GM18519 (cell line): Measurements from ENCODE around the gene TRHDE.

Experiments
- ATAC-seq: cut with Tn5 transposase; IDR thresholded peaks from one replicate; pipeline ENCODE4 v1.9.1; 2021; ENCODE audit warnings: mild to moderate bottlenecking, moderate library complexity; ENCODE audit not compliant: unreplicated experiment, low FRiP score

TRHDE gene

GRCh38 chr12:72716221-72716620, 444.1 kb downstream of the TRHDE start:
- no peak for ATAC-seq

GRCh38 chr12:72717036-72717435, 444.9 kb downstream of the TRHDE start:
- no peak for ATAC-seq
